GM18511 (cell line): ENCODE results near the gene C3orf80.
"Not testable (repeated sequence)": the region's sequence is repeated elsewhere in the genome, so short reads cannot be mapped to it uniquely, and the experiment has no call there.

ENCODE experiments used
- ATAC-seq: cut with Tn5 transposase; IDR thresholded peaks from one replicate; pipeline ENCODE4 v1.9.1; 2021; ENCODE audit warnings: mild to moderate bottlenecking, moderate library complexity; ENCODE audit not compliant: unreplicated experiment

C3orf80 gene

DNA sequence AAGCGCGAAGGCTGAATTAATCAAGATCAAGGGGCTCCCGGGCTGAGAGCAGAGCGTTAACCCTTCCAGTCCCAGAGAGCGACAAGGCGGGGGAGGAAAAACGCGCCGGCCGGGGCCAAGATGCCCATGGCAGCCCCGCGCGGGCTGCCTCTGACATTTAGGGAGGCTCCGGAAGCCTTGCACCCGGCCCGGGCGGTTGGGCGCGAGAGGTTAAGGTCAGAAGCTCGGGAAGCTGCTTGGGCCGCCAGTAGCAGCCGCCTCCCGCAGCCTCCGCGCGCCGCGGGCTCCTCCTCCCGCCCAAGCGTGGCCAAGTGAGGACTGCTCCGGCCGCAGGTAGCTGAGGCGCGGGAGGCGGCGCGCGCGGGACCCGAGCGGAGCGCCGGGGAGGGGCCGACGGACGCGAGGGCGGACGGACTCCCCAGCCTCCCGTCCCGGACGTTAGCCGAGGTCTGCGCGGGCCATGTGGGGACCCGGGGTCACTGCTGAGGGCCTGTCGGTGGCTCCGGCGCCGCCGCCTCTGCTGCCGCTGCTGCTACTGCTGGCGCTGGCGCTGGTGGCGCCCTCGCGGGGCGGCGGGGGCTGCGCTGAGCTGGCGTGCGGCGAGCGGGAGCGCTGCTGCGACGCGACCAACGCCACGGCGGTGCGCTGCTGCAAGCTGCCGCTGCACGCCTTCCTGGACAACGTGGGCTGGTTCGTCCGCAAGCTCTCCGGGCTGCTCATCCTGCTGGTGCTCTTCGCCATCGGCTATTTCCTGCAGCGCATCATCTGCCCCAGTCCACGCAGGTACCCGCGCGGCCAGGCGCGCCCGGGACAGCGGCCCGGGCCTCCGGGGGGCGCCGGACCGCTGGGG, at the start of gene C3orf80:
TSS of gene C3orf80 (plus strand) at position 247 of the 850 bp plus-strand sequence. CDS start at position 461, 214 bp downstream.
- ATAC-seq, result peak; percentile 84

DNA sequence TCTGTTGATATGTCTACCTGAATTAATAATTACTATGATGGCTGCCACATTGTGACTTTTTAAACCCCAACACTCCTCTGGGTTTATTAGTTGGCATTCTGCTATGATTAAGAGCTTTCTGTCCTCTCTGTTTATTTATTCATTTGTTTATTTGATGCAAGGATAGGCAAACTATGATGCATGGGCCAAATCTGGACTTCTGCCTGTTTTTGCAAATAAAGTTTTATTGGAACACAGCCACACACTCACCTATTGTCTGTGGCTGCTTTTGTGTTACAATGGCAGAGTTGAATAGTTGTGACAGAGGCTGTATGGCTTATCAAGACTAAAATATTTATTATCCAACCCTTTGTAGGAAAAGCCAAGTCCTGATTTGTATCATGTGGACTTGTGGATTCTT, 48.3 kb upstream of the C3orf80 start:
- ATAC-seq, result no peak

DNA sequence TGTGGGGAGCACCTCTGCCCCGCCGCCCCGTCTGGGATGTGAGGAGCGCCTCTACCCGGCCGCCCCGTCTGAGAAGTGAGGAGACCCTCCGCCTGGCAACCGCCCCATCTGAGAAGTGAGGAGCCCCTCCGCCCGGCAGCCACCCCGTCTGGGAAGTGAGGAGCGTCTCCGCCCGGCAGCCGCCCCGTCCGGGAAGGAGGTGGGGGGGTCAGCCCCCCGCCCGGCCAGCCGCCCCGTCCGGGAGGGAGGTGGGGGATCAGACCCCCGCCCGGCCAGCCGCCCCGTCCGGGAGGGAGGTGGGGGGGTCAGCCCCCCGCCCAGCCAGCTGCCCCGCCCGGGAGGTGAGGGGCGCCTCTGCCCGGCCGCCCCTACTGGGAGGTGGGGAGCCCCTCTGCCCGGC, 46.6 kb upstream of the C3orf80 start:
- not testable (repeated sequence) for ATAC-seq

DNA sequence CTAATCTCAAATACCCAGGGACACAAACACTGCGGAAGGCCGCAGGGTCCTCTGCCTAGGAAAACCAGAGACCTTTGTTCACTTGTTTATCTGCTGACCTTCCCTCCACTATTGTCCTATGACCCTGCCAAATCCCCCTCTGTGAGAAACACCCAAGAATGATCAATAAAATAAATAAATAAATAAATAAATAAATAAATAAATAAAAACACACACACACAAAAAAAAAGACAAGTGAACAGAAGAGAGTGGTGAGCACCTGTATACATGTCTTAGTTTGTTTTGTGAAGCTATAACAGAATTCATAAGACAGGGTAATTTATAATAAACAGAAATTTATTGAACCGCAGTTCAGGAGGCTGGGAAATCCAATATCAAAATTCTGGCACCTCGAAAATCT, 45.8 kb upstream of the C3orf80 start:
- not testable (repeated sequence) for ATAC-seq

DNA sequence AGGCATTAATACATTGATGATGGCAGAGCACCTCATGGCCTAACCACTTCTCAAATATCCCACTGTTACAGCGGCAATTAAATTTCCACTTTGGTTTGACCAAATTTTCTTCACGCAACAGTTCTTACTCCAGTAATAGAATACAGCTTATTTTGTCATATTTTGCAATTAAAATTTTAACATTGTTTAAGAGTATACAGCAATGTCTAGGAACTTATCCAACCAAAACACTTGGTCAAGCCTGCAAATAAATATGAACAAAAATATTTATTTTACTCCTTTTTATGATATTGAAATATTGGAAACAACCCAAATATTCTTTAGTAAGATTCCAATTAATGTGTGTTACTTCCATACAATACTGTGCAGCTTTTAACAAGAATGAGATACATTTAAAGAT, 45.3 kb upstream of the C3orf80 start:
- ATAC-seq, result no peak

DNA sequence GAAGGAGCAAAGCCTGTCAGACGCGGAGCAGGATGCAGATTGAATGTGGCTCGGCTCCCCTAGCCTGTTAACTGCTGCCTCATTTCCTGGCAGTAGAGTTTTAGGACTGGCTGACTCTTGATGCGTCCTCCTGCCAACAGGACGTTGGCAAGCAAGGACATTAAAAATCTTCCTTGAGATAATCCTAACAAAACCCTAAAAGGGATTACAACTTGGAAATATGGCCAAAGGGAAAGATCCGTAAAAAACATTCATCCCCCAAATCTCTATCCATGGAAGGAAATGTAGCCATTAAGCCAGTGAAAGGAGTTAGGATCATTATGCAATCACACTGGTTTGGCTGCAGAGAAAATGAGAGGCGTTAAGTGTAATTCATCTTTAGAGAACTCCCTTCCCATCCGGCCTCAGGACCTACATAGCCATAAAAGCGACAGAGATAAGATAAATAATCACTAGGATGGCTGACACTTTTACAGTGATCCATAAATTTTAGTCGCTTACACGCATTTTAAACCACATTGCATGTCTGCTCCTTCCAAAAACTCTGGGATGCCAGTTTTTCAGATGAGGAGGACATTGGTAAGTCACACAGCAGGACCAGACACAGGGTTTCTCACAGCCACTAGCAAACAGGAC, 44.5 kb upstream of the C3orf80 start:
- ATAC-seq, result no peak

DNA sequence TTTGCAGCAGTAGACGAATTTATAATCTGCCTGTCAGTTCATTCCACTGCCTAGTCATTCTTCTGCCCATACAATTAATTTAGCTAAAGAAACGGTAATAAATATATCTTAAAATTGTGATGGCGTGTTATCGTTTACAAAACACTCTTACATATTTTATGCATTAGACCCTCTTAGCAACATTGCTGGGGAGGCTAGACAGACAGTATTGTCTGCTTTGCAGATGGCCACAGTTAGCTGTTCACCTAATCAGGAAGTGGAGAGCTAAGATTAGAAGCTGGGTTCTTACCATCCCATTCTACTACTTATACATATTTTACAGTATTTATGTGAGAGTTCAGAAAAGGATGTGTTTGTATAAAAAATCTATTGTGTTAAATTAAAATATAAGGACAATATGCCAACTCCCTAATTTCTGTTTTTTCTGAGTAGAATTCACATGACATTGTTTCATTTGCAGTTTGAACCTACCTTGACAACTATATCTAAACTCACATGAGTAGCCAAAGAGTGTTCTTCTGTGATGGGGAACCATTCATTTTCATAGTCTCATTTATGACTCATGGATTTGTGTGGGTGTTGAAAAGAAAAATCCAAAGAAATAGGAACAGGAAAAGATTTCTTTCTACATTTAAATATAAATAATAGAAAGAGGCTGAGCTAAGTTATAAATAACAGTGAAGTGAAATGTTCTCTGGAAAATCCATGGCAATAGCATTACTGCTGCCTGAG, 41.7 kb upstream of the C3orf80 start:
- ATAC-seq, result peak; percentile 59

DNA sequence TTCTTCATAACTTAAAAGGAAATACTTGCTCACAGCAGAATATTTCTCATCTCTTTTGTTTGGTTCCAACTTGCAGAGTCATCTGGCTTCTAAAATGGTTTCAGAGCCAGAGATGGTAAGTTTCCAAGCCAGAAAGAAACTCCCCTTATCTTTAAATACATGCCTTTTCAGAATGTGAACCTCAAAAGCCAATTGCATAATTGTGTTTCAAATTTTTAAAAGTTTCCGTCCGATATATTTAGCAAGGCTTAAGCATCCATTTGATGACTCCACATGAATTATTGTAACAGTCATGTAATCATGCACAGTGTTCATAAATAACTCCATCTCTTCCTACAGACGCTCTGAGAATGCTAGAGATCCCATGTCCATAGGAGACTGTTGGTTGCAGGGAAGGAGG, 40.6 kb upstream of the C3orf80 start:
- no peak for ATAC-seq

DNA sequence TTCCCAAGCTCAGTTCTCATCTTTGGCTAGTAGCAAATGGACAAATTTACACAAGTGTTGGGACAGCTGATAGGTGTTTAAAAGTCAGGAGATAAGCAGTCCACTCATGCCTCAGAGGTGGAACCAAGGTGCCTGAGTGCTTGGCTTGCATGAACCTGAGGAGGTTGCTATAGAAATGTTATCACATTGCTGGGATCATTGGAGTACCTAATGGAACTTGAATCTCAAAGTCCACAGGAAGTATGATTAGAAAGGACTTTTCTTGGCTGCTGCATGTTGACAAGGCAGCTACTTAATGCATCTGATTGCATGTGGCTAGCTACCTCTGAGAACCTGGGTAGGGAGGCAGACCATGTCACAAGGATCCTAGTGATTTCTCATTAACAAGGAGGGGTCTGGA, 39.5 kb upstream of the C3orf80 start:
- ATAC-seq, result no peak

DNA sequence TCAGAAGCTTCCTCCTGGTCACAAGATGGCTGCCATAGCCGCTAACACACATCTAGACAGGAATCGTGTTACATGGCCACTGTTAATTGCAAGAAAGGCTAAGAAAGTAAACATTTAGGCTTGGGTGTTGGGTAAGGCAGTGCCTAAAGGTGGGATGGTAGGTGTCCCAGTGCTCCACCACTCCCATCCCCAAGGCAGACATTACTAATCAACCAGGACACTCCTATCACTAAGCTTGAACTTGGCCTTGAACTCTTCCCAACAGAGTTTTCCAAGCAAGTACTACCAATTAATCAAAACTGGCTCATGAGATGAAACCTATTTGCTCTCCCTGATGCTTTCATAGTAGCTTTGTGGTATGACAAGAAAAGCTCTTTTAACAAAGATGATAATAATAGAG, 37.9 kb upstream of the C3orf80 start:
- no peak for ATAC-seq

DNA sequence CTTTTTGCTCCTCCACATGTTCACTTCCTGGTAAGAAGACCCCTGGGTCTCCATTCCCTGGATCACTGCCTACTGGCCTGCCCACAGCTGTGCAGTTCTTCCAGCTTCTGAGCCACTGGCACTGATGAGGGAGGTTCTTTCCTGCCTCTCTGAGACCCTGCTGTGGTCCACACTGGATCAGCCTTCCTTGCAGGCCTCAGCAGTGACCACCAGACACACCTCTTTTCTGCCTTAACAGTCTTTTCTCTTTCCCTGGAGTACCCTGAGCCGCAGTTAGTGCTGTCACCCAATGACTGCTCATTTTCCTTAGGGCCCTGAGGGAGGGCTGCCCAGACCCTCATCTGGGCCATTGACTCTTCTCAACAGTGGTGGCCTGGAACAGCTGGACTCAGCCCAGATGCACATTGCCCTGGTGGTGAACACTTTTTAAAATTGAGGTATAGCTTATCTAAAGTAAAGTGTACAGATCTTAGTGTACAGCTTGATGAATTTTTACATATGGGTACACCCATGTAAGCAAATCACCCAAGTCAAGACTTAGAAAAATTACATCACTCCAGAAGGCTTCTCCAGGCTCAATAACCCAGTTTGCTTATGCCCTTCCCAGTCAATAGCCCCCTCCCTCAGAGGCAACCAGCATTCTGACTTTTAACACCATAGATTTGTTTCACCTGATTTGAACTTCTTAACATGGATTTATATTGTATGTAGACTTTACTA, 32.8 kb upstream of the C3orf80 start:
- ATAC-seq, result no peak

DNA sequence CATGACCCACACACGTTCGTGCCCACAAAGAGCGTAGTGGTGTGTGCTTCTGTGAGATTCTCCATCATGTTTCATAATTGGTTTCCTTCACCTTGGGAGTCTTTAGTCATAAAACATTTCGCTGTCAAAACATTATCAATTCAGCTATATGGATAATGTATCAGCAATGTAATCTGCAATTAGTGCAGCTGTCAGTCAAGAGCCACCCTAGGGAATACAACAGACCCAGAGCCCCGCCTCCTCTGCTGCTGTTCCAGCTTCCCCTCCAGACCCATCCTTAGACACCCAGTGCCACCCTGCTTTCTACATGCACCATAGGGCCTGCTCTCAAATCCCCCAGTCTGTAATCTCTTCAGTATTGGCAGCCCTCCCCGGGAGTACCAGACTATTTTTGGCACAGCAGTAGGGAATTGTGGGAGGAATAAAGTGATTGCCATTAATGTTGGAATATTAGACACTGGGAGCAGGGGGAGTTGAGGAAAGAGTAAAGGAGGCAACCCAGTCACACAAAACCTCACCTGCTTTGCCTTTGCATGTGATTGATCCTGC, 31.5 kb upstream of the C3orf80 start:
- no peak for ATAC-seq

DNA sequence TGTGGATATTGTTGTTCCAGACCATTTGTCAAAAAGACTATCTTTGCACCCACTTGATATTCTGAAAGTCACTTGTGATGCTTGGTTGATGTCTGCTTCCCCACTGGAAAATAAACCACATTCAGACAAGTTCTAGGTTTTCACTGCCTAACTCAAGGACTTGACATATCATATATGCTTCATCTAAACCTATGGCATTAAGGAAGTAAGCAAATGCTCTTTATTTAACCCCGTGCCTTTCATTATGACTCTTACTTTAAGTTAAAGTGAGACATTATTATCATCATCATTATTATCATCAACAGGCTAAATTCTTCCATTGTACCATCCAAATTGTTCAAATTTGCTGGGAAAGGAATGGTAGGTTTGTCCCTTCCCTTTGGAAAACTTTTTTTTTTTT, 30.8 kb upstream of the C3orf80 start:
- peak; percentile 59 for ATAC-seq

DNA sequence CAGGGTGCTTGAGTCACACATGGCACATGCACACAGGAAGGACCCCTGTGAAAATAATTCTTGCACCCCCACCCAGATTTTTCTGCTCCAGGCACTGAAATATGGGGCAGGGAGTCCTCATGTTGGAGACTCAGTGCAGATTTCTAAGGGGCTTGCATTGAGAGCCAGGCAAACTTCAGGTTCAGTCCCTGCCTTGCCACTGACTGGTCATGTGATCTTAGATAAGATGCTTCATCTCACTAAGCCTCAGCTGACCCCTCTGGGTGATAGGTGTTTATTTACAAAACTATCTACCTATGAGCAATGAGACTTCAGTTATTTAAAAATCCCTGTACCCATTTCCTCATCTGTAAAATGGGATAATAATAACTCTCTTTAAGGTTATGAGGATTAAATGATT, 30.1 kb upstream of the C3orf80 start:
- no peak for ATAC-seq

DNA sequence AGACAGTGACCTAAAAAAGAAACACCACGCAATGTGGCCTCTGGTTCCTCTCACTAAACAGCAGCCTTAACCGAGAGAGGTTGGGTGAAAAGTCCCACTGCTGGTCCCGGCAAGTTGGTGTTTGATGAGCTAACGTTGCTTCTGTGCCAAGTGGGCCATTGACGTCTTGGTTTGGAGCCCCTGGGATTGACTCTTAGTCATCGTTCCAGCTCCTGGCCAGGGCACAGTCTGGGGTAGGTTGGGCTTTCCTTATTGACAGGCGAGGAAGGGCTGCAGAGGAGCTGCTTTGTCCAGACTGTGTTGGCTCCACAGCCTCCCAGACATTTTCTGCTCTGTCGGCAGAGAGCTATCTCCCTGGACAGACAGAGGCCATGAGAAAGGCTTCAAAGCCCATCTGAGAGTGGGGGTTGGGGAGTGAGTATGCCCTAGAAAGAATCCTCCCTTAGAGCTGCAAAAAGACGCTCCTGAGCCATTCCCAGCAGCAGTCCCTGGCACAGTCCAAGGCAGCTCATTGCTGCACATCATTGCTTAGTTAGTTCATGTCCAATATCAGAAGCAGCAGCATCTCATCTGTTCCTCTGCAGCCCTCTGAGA, 28.6 kb upstream of the C3orf80 start:
- no peak for ATAC-seq

DNA sequence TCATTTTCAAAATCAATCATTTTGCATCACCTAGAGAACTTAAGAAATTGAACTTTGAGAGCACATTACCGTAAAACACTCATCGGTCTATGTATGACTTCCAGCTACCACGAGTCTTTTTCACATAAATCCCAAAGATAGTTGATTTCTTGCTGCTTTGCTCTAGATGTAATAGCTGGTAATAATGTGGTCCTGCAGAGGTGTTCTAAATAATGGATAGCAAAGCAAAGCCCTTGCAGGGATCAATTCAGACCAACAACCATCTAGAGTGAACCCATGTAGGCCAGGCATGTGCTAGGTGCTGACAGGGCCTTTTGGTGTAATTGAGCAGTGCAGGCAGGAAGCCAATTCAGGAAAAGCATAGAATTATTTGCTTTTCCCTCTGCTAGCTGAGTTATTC, 26.1 kb upstream of the C3orf80 start:
- ATAC-seq, result no peak

DNA sequence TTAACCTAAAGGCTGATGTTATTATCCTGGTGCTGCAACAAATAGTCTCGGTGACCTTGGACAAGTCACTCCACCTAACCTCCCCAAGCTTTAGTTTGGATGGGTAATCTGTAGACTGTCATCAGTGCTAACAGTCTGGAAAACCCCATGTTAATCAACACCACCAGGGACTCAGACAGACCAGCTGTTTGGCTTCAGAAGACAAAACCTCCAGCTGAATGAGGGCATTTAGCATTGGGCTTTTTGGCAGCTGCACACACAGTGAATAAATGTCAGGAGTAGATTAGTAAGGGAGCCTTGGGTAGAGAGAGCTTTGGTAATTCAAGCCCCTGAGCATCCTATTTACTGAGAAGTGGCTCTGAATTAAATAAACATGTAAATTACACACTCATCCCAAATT, 24.9 kb upstream of the C3orf80 start:
- peak; percentile 75 for ATAC-seq

DNA sequence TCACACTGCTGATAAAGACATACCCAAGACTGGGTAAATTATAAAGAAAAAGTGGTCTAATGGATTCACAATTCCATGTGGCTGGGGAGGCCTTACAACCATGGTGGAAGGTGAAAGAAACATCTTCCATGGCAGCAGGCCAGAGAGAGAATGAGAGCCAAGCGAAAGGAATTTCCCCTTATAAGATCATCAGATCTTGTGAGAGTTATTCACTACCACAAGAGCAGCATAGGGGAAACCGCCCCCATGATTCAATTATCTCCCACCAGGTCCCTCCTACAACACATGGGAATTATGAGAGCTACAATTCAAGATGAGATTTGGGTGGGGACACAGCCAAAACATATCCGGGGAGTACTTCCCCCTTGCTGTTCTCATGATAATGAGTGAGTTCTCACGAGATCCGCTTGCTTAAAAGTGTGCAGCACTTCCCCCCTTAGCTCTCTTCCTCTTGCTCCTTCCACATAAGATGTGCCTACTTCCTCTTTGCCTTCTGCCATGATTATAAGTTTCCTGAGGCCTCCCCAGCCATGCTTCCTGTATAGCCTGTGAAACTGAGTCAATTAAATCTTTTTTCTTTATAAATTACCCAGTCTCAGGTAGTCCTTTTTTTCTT, 20.7 kb upstream of the C3orf80 start:
- ATAC-seq, result not testable (repeated sequence)

DNA sequence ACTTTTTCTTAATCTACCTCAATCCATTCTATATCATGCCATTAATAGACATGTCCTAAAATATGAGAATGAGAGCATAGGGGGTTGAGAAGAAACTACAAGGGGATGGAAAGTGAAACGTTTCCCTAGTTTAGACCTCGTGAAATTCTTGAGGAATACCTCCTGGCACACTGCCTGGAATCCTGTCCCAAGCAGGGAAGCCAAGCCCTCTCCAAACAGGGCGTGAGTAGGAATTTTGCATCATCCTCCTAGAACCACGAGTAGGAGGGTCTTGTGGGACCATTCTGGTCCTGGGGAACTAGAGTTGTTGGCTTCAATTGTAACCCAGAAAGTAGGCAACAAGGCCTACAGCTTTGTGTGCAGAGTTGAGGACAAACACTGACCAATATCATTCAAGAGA, 19.6 kb upstream of the C3orf80 start:
- no peak for ATAC-seq

DNA sequence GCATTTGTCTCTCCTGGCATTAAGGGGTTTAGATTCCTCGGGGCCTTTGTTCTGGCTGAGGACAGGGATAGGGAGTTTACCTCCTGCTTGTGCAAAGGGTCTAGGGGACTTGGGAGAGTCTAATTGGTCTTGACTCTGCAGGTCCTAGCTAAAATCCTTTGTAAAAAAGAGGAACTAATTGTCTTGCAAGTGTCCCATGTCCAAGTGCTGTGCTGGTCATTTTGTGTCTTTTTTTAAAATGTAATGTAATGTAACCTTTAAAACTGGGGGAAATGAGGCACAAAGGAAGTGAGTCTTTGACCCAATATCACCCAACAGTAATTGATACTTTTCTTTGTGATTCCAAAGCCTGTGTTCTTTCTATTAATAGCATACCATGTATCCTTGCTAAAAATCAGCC, 14.9 kb upstream of the C3orf80 start:
- ATAC-seq, result no peak
